HG03565 (cell line): ENCODE data around the gene PAQR7.

Experiments used
- ATAC-seq: cut with Tn5 transposase; IDR thresholded peaks from one replicate; pipeline ENCODE4 v1.9.1; 2021; ENCODE audit warnings: mild to moderate bottlenecking, moderate library complexity; ENCODE audit not compliant: unreplicated experiment

Gene PAQR7

GRCh38 chr1:25875154-25875855, at the start of gene PAQR7:
Gene PAQR7, minus strand, starts transcription at chr1:25875708. Its CDS starts 11,869 bp downstream, at chr1:25863839.
- peak; percentile 34 for ATAC-seq

- no peak for ATAC-seq
Observed at GRCh38 chr1:25924454-25924853, 48.9 kb upstream of the PAQR7 start.

GRCh38 chr1:25922971-25923552, 47.6 kb upstream of the PAQR7 start:
- no peak for ATAC-seq

- no peak for ATAC-seq
Observed at GRCh38 chr1:25922056-25922970, 46.8 kb upstream of the PAQR7 start.

GRCh38 chr1:25918615-25919014, 43.1 kb upstream of the PAQR7 start:
- no peak for ATAC-seq

GRCh38 chr1:25917996-25918395, 42.5 kb upstream of the PAQR7 start:
- ATAC-seq: no peak

GRCh38 chr1:25916460-25916859, 41.0 kb upstream of the PAQR7 start:
- ATAC-seq: no peak

GRCh38 chr1:25914074-25914995, 38.8 kb upstream of the PAQR7 start:
- no peak for ATAC-seq

- no peak for ATAC-seq
Observed at GRCh38 chr1:25913206-25913605, 37.7 kb upstream of the PAQR7 start.

- ATAC-seq: no peak
Observed at GRCh38 chr1:25912076-25912831, 36.7 kb upstream of the PAQR7 start.

- ATAC-seq: no peak
Observed at GRCh38 chr1:25911162-25911561, 35.7 kb upstream of the PAQR7 start.

GRCh38 chr1:25909040-25909439, 33.5 kb upstream of the PAQR7 start:
- ATAC-seq: no peak

- no peak for ATAC-seq
Observed at GRCh38 chr1:25908161-25908560, 32.7 kb upstream of the PAQR7 start.

- ATAC-seq: no peak
Observed at GRCh38 chr1:25907601-25908000, 32.1 kb upstream of the PAQR7 start.

GRCh38 chr1:25906644-25907300, 31.3 kb upstream of the PAQR7 start:
- no peak for ATAC-seq

GRCh38 chr1:25905680-25906643, 30.5 kb upstream of the PAQR7 start, which contains the start of gene STMN1:
Gene STMN1, minus strand, starts transcription at chr1:25906419. Its CDS starts 1,743 bp downstream, at chr1:25904676.
- ATAC-seq: peak; percentile 63

- ATAC-seq: peak; percentile 34
Observed at GRCh38 chr1:25904943-25905679, 29.6 kb upstream of the PAQR7 start.
